ENCODE measurements around the gene ZNF407.

Gene ZNF407

DNA sequence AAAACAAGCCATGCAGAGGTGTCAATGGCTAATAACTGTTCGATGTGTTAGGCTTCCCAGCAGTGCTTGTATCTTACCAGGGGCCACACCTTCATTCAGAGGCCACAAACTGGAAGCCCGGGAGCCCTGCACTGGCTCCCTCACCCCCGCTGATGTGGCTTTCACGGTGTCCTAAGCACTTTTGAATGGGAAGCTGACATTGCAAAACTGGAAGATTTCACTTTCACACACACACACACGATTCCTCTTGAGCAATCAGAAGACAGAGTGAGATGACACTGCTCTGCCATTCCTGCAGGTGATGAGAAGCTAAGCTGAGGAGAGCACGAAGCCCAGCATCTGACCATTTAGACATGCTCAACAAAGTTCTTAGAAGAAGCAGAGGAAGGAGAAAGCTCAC lies 8.6 kb upstream of the ZNF407 start:
- no peaks in the 10 kb centered on the region; the same call in 1 of the 2 replicates for H4K20me1 ChIP-seq (ENCODE audit: insufficient read depth, low read length)
- H3K27me3 ChIP-seq (ENCODE audit: insufficient read depth, low read length, poor library complexity), result peaks cover 3% of the 10 kb centered on the region
- H3K4me3 ChIP-seq (ENCODE audit: low read depth in 1 of 2, low read length in 2 of 2), result no peak overlapping the region
- H3K9me3 ChIP-seq (ENCODE audit: insufficient read depth, low read length, severe bottlenecking), result no peaks in the 10 kb centered on the region
- TF ChIP-seq EZH2 (IDR thresholded peaks at IDR 0.05; ENCODE audit: borderline replicate concordance, low read depth, low read length, severe bottlenecking), result no peak
- TF ChIP-seq, protein P1, sequence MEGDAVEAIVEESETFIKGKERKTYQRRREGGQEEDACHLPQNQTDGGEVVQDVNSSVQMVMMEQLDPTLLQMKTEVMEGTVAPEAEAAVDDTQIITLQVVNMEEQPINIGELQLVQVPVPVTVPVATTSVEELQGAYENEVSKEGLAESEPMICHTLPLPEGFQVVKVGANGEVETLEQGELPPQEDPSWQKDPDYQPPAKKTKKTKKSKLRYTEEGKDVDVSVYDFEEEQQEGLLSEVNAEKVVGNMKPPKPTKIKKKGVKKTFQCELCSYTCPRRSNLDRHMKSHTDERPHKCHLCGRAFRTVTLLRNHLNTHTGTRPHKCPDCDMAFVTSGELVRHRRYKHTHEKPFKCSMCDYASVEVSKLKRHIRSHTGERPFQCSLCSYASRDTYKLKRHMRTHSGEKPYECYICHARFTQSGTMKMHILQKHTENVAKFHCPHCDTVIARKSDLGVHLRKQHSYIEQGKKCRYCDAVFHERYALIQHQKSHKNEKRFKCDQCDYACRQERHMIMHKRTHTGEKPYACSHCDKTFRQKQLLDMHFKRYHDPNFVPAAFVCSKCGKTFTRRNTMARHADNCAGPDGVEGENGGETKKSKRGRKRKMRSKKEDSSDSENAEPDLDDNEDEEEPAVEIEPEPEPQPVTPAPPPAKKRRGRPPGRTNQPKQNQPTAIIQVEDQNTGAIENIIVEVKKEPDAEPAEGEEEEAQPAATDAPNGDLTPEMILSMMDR (IDR thresholded peaks at IDR 0.05; ENCODE audit: borderline replicate concordance, extremely low read depth, low read length, poor library complexity, severe bottlenecking), result no peak
- DNase-seq, result no peak
- no peaks in the 10 kb centered on the region for H3K79me2 ChIP-seq (ENCODE audit: insufficient read depth, low read length)
- H2AFZ ChIP-seq (ENCODE audit: low read depth, low read length), result no peak overlapping the region
- H3K36me3 ChIP-seq (ENCODE audit: insufficient read depth, low read length), result peaks cover 8% of the 10 kb centered on the region; the same call in 1 of the 2 replicates
- H3K27ac ChIP-seq (ENCODE audit: low read length), result no peak overlapping the region
- H3K9ac ChIP-seq (ENCODE audit: low read depth, low read length), result no peak overlapping the region
- ATAC-seq (ENCODE audit: insufficient read depth, low read depth), result no peak
- H3K4me2 ChIP-seq (ENCODE audit: insufficient read depth, low read length), result no peak overlapping the region
- no peaks in the 10 kb centered on the region for H3K4me1 ChIP-seq (ENCODE audit: insufficient read depth, low read length)

GRCh38 chr18:74589811-74590210 lies 7.9 kb upstream of the ZNF407 start:
- TF ChIP-seq, protein P1 (IDR thresholded peaks at IDR 0.05; ENCODE audit: borderline replicate concordance, extremely low read depth, low read length, poor library complexity, severe bottlenecking), result no peak
- no peak for TF ChIP-seq EZH2 (IDR thresholded peaks at IDR 0.05; ENCODE audit: borderline replicate concordance, low read depth, low read length, severe bottlenecking)
- H3K4me2 ChIP-seq (ENCODE audit: insufficient read depth, low read length), result no peak overlapping the region
- H3K79me2 ChIP-seq (ENCODE audit: insufficient read depth, low read length), result peaks cover under 1% of the 10 kb centered on the region; the same call in 1 of the 2 replicates
- H3K27me3 ChIP-seq (ENCODE audit: insufficient read depth, low read length, poor library complexity), result peaks cover 3% of the 10 kb centered on the region
- DNase-seq (no peak), ATAC-seq (ENCODE audit: insufficient read depth, low read depth) (no peak)
- H4K20me1 ChIP-seq (ENCODE audit: insufficient read depth, low read length), result no peaks in the 10 kb centered on the region; the same call in 1 of the 2 replicates
- H3K27ac ChIP-seq (ENCODE audit: low read length), result no peak overlapping the region
- no peaks in the 10 kb centered on the region for H3K9me3 ChIP-seq (ENCODE audit: insufficient read depth, low read length, severe bottlenecking)
- no peak overlapping the region for H3K4me3 ChIP-seq (ENCODE audit: low read depth in 1 of 2, low read length in 2 of 2)
- H3K4me1 ChIP-seq (ENCODE audit: insufficient read depth, low read length), result 0 out of 2 replicates have a peak, but pooled peaks cover 4% of the 10 kb centered on the region
- H3K36me3 ChIP-seq (ENCODE audit: insufficient read depth, low read length), result peaks cover 12% of the 10 kb centered on the region; the same call in 1 of the 2 replicates
- H3K9ac ChIP-seq (ENCODE audit: low read depth, low read length), result no peak overlapping the region
- H2AFZ ChIP-seq (ENCODE audit: low read depth, low read length), result no peak overlapping the region

- ATAC-seq (ENCODE audit: insufficient read depth, low read depth) (no peak), DNase-seq (no peak)
- Histone ChIP-seq H2AFZ (ENCODE audit: low read depth, low read length) (no peak overlapping the region), H3K36me3 (ENCODE audit: insufficient read depth, low read length) (peaks cover 14% of the 10 kb centered on the region; the same call in 1 of the 2 replicates), H3K27ac (ENCODE audit: low read length) (no peak overlapping the region), H3K4me2 (ENCODE audit: insufficient read depth, low read length) (no peak overlapping the region), H3K4me1 (ENCODE audit: insufficient read depth, low read length) (peaks cover 12% of the 10 kb centered on the region), H3K9ac (ENCODE audit: low read depth, low read length) (no peak overlapping the region), H3K27me3 (ENCODE audit: insufficient read depth, low read length, poor library complexity) (peaks cover 3% of the 10 kb centered on the region), H3K79me2 (ENCODE audit: insufficient read depth, low read length) (peaks cover 8% of the 10 kb centered on the region), H3K9me3 (ENCODE audit: insufficient read depth, low read length, severe bottlenecking) (no peaks in the 10 kb centered on the region), H3K4me3 (ENCODE audit: low read depth in 1 of 2, low read length in 2 of 2) (no peak overlapping the region), H4K20me1 (ENCODE audit: insufficient read depth, low read length) (no peaks in the 10 kb centered on the region; the same call in 1 of the 2 replicates)
- TF ChIP-seq EZH2 (IDR thresholded peaks at IDR 0.05; ENCODE audit: borderline replicate concordance, low read depth, low read length, severe bottlenecking), result no peak
- TF ChIP-seq, protein P1 (IDR thresholded peaks at IDR 0.05; ENCODE audit: borderline replicate concordance, extremely low read depth, low read length, poor library complexity, severe bottlenecking), result no peak
Observed at GRCh38 chr18:74590671-74591070, 7.0 kb upstream of the ZNF407 start.

Measured in DND-41 (cell line).